Adrenal gland (tissue), 5 donors: ENCODE measurements around the gene SMIM38.

ENCODE experiments used
- CTCF ChIP-seq, 6 experiments: fragments of 450-650 bp in 4 of 6; fragments of 200-600 bp in 2 of 6; sonication (generic) in 1 of 6; IDR thresholded peaks; 1 replicate in 5 of 6; 2 replicates in 1 of 6; pipeline versions ENCODE4 v1.5.1 to v1.8.0; 2016 to 2021; ENCODE audit warnings: antibody characterized with exemption in 6 of 6, mild to moderate bottlenecking in 2 of 6, moderate library complexity in 1 of 6
- POLR2A ChIP-seq, 2 donors: fragments of 450-650 bp; IDR thresholded peaks; one replicate each; pipeline ENCODE4 v1.6.1; 2017; ENCODE audit warnings: antibody characterized with exemption in 2 of 2, mild to moderate bottlenecking in 2 of 2, moderate library complexity in 1 of 2
- donor health status: DM: no; HTN: no; CAD: no.

DNA sequence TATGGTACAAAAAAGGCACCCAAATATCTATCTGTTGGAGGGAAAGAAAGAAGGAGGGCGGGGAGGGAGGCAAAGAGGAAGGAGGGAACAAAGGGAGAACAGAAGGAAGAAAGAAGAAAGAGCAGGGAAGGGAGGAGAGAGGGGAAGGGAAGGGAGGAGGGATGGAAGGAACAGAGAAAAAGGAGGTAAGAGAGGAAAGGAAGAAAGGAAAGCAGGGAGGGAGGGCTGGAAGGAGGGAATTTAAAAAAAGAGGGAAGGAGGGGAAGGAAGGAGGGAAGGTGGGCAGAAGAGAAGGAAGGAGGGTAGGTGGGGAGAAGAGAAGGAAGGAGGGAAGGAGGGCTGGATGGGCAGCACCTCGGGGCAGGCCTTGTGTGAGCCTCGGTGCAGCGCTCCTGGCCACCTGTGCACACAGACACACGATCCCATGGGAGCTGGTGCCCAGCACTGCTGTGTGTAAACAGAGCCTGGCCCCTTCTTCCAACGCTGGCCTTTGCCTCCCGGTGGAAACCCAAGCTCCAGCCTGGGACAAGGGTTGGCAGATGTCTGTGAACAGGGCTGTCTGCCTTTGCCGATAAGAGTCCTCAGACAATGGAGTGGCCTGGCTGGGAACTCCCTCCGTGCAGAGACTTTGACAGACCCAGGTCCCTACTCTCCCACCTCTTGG is 23.2 kb downstream of the SMIM38 start:
- TF ChIP-seq CTCF (IDR thresholded peaks at IDR 0.05) (no peak), POLR2A (IDR thresholded peaks at IDR 0.05) (no peak)
